NOMO-1 treated with dmso at 0.1 percent for 144 hours (cell line): ENCODE results near the gene ERBB4.
"Not testable (repeated sequence)": the region's sequence is repeated elsewhere in the genome, so short reads cannot be mapped to it uniquely, and the experiment has no call there.

Experiments
- DNase-seq: peaks from one replicate; lab custom pipeline; 2025; ENCODE audit not compliant: unreplicated experiment; lab: John Stamatoyannopoulos, UW

The ERBB4 gene

GRCh38 chr2:212021947-212022346 is 516.7 kb downstream of the ERBB4 start:
- no peak for DNase-seq

GRCh38 chr2:212015588-212015987 is 523.0 kb downstream of the ERBB4 start:
- DNase-seq = no peak

GRCh38 chr2:212013626-212014025 is 525.0 kb downstream of the ERBB4 start:
- DNase-seq = no peak

- not testable (repeated sequence) for DNase-seq
Observed at GRCh38 chr2:212010305-212010704, 528.3 kb downstream of the ERBB4 start.

- no peak for DNase-seq
Observed at GRCh38 chr2:212007972-212008371, 530.6 kb downstream of the ERBB4 start.

- DNase-seq = no peak
Observed at GRCh38 chr2:212005085-212005671, 533.4 kb downstream of the ERBB4 start.

GRCh38 chr2:212001325-212001724 is 537.3 kb downstream of the ERBB4 start:
- no peak for DNase-seq

GRCh38 chr2:211996857-211997256 is 541.7 kb downstream of the ERBB4 start:
- DNase-seq = no peak

- no peak for DNase-seq
Observed at GRCh38 chr2:211994806-211995205, 543.8 kb downstream of the ERBB4 start.

- DNase-seq = no peak
Observed at GRCh38 chr2:211990335-211990734, 548.3 kb downstream of the ERBB4 start.

- DNase-seq = no peak
Observed at GRCh38 chr2:211986313-211986712, 552.3 kb downstream of the ERBB4 start.

GRCh38 chr2:211985393-211985792 is 553.2 kb downstream of the ERBB4 start:
- DNase-seq = no peak

GRCh38 chr2:211982162-211982561 is 556.4 kb downstream of the ERBB4 start:
- DNase-seq = no peak

- DNase-seq = no peak
Observed at GRCh38 chr2:211981451-211981850, 557.2 kb downstream of the ERBB4 start.

- no peak for DNase-seq
Observed at GRCh38 chr2:211976076-211976475, 562.5 kb downstream of the ERBB4 start.

GRCh38 chr2:211967234-211967633 is 571.4 kb downstream of the ERBB4 start:
- no peak for DNase-seq

- DNase-seq = no peak
Observed at GRCh38 chr2:211963969-211964368, 574.6 kb downstream of the ERBB4 start.

GRCh38 chr2:211957799-211958198 is 580.8 kb downstream of the ERBB4 start:
- no peak for DNase-seq

GRCh38 chr2:211955648-211956047 is 583.0 kb downstream of the ERBB4 start:
- no peak for DNase-seq

- no peak for DNase-seq
Observed at GRCh38 chr2:211948932-211949331, 589.7 kb downstream of the ERBB4 start.

GRCh38 chr2:211946960-211947359 is 591.6 kb downstream of the ERBB4 start:
- DNase-seq = no peak

GRCh38 chr2:211944572-211944971 is 594.0 kb downstream of the ERBB4 start:
- no peak for DNase-seq

- DNase-seq = no peak
Observed at GRCh38 chr2:211942153-211942552, 596.4 kb downstream of the ERBB4 start.
